Stimulated activated CD4-positive, alpha-beta T cell treated with anti-CD3 and anti-CD28 coated beads, Interleukin-2, amount 100 ng/mL, for 24 hours (primary cell): ENCODE data around the gene TDG.
"Not testable (repeated sequence)": the region's sequence is repeated elsewhere in the genome, so short reads cannot be mapped to it uniquely, and the experiment has no call there.

ENCODE experiments used
- DNase-seq, 2 donors: peaks; one replicate each; pipeline ENCODE4 v3.0.0-alpha.2; 2020

Gene TDG

GRCh38 chr12:103960616-103961227 is 5.0 kb upstream of the TDG start:
- DNase-seq, result no peak

DNA sequence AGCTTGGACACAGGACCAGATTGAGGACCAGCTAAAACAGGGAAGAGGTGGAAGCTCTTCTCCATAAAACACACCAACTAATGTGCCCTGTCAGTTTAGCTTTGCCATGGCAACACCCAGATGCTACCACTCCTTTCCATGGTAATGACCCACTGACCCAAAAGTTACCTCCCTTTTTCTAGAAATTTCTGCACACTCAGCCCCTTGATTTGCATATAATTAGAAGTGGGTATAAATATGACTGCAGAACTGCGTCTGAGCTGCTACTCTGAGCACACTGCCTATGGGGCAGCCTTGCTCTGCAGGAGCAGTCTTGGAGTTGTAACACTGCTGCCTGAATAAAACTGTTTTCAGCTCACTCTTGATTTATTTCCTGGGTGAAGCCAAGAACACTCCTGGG is 3.2 kb upstream of the TDG start:
- DNase-seq, result no peak

DNA sequence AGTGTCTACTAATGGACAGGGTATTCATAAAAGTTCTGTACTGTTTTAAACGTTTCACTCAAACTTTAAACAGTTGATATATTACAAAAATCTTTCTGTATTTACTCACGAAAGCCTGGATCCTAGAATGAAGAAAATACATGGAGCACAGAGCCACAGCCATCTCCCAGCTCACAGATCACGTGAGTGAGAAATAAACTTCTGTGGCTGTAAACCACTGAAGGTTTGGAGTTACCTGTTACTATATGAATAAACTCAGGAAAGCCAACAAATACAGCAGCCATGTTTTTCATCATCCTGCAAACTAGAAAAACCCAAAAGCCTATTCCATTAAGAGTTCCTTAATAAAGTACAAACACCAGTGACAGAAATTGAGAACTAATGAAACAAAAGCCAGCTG is 867 bp upstream of the TDG start:
- no peak for DNase-seq

DNA sequence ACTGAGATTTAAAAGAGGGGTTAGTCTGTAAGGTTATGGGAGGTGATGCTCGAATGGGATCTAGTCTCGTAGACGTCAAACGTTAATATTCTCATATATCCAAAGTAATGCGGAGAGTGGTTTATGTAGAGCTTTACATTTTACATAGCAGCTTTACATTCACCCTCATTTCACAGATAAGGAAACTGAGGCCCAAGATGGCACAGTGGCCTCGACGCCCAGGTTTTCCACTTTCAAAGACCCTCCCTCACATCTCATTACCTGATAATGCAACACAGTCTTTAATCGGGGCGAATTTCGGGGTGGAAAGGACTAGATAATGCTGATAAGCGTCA is 450 bp upstream of the TDG start:
- no peak for DNase-seq

DNA sequence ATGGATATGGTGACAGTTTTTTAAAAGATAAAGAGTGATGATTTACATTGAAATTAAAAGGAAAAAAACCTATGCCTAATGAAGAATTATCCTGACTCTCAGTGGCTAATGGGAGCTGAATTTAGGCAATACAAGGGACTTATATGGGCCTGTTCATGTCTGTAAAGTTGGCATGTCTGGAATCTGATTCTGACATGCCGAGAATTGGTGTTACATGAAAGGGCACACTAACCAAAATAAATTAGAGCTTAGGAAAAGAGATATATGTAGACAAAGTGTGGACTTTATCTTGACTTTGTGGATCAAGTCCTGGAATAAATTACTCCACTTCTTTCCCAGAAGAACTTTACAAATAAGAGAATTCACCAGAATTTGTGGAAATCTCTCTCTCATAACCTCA is 1.1 kb downstream of the TDG start:
- DNase-seq, result no peak

GRCh38 chr12:103969391-103969790 is 3.7 kb downstream of the TDG start:
- DNase-seq, result no peak

DNA sequence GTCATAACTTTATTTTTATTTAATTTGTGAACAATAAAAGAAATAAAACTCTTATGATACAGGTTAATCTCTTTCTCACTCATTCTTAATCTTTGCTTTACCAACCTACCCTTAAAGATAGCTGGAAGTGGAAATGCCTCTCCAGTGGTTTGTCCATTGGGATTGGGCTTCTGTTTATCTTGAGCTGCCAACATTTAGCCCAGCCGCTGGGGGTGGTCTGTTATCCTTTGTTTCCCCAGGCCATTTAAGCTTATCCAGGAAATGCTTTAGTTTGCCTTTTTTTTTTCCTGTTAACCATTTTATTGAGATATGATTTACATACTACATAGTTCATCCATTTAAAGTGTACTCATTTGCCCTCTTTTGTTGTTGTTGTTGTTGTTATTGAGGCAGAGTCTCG is 8.2 kb downstream of the TDG start:
- no peak for DNase-seq

- DNase-seq, result no peak
These were observed 9.7 kb downstream of the TDG start for GRCh38 chr12:103975368-103975767.

- DNase-seq, result no peak
These were observed 12.8 kb downstream of the TDG start for GRCh38 chr12:103978384-103978982.

- DNase-seq, result no peak
These were observed 21.2 kb downstream of the TDG start for GRCh38 chr12:103986829-103987228.

DNA sequence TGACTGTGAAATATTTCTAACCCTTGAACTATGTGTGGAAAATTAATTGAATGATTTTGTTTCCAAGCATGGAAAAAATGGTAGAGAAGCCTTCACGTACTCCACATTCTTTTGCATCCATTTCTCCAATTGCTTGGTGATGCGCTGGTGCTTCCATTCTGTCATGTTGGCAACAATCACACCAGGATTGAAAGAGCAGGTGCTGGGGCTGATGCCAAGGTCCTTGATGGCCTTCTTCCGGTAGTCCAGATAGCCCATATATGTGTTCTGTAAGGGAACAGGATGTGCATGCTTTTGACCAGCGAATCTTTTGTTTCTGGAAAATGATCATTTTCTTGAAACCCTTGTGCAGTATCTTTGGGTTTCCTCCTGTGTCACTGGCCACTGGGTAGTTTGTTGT is 28.6 kb downstream of the TDG start:
- DNase-seq, result no peak

GRCh38 chr12:103996595-103996994 is 30.9 kb downstream of the TDG start:
- no peak for DNase-seq

DNA sequence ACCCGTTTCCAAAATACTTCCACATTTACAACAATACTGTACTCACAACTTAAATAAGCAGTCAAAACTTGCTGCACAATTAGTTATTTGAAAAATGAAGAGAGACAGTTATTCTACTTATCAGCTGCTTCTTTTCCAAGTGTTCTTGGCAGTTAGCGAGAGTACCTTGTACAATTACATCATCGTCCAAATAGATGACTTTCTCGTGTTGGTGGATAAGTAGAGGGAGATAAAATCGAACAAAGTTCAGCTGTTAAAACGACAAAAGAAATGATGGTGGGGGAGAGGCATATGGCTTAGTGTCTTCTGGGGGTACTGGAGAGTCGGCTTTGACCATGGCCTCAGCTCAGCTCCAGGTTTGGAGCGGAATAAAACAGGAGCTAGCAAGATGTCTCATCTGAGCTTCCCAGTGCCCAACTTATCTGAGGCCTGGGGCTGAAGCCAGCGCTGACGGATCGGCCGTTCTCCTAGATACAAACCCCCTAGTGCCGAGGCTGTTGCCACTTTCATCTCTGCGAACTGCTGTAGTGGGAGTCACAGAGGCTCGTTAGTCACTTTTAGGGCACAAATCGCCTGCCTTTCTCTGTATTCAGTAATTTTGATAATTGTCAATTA is 31.7 kb downstream of the TDG start:
- no peak for DNase-seq

GRCh38 chr12:103998976-103999375 is 33.3 kb downstream of the TDG start:
- no peak for DNase-seq

DNA sequence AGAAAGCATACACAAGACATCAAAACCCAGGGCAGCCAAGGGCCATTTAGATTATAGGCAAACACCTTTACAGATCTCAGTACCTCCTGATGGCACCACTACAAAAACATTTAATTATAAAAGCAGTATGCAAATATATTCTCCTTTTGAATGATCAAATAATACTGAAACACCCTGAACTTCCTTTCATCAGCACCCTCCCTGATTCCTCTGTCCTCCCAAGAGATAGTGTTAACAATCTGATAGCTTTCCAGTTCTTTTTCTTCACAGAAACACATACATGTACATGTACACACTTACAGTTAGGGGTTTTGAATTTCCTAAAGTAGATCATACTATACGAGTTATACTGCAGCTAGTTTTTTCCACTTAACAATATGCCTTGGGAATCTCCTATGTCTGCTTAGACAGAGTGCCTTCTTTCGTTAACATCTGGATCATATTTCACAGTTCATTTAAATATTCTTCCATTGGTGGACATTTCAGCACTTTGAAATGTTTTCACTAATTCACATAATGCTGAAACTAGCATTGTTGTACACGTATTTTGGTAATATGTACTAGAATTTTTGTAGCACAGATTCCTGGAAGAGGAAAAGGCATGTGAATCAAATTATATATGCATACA is 35.2 kb downstream of the TDG start:
- no peak for DNase-seq

- DNase-seq, result no peak
These were observed 37.0 kb downstream of the TDG start for GRCh38 chr12:104002686-104003085.

DNA sequence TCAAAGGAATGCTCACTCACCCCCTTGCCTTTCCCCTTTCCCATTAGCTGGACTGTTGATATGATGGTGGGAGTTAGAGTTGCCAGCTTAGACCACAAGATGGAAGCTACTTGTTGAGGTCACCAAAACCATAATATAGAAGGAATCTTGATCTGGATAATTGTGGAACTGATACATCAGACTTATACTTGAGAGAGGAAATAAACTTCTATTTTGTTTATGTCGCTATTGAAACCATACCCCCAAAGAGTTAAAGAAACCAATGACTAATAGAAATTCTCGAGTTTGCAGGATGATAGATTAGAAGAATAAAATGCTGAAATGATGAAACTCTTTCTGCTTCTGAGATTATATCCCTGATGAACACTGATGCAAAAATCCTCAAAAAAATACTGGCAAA is 37.9 kb downstream of the TDG start:
- DNase-seq, result no peak

- DNase-seq, result no peak
These were observed 41.3 kb downstream of the TDG start for GRCh38 chr12:104006929-104007328.

DNA sequence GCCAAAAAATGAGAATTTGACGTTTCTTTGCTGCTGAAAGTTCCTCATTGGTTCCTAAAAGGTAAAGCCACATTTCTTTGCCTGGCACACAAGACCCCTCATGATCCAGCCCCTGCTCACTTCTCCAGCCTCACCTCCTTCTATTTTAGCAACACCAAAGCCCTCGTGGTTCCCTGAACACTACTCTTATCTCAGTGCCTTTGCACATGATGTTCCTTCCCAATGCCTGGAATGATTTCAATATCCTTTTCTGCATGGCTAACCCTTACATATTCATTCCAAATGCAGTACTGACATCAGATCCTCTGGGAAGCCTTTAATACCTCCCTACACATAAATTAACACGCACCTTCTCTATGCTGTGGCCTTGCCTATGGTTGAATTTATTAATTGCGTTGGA is 44.4 kb downstream of the TDG start:
- no peak for DNase-seq

DNA sequence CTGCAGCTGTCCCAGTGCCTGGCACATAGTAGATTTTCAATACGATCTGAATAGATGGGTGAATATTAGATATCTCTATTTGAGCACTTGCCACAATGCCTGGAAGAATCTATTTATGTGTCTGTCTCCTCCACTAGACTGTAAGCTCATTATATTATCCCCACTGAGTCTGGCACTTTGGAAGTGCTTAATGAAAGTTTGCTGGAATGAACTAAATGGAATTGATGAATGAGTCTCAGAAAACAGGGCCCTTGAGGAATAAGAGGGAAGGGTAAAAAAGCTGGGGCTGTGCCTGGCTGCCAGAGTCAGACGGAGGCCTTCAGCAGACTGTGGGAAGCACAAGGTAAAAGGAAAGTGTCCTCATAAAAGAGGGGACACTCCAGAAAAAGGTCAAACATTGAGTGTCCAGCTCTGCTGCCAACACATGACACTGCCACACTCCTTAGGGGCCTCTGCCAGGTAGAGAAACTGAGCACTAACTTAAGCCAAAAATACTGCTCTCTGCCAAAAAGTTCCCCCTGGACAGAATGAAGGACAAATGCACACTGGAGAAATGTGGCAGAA is 45.0 kb downstream of the TDG start:
- DNase-seq, result no peak

GRCh38 chr12:104011253-104011652 is 45.6 kb downstream of the TDG start:
- no peak for DNase-seq

GRCh38 chr12:104012331-104012730 is 46.7 kb downstream of the TDG start:
- DNase-seq, result no peak

GRCh38 chr12:104021862-104022261 is 56.2 kb downstream of the TDG start:
- not testable (repeated sequence) for DNase-seq

- DNase-seq, result no peak
These were observed 57.1 kb downstream of the TDG start for GRCh38 chr12:104022786-104023185.
